Omental fat pad (tissue), 4 donors: ENCODE data around the gene ACSL5. TPM values are rescaled to one million over a fixed set of nuclear protein-coding genes. Genes with fewer than 3 reads are reported as not detected.
"Not testable (repeated sequence)": the region's sequence is repeated elsewhere in the genome, so short reads cannot be mapped to it uniquely, and the experiment has no call there.

Source experiments
- ATAC-seq: fragments of 150-250 bp; one replicate; pipeline ENCODE4 v1.9.1; 2016; ENCODE audit warnings: mild to moderate bottlenecking, moderate library complexity; ENCODE audit not compliant: low FRiP score
- DNase-seq: peaks from one replicate; pipeline ENCODE4 v3.0.0-alpha.2; 2019; ENCODE audit warnings: low spot score
- total RNA-seq, 4 donors: library from RNA; depleted of rRNA; stranded (reverse); fragments of >200 nt; gene quantifications; one replicate each; pipeline ENCODE4 v1.1.0, GENCODE V29; 2016
- TF ChIP-seq, protein P1 (sequence below), 3 donors: fragments of 450-650 bp; IDR thresholded peaks; one replicate each; pipeline ENCODE4 v1.5.1; 2016 to 2017; ENCODE audit warnings: antibody characterized with exemption in 3 of 3, mild to moderate bottlenecking in 3 of 3, moderate library complexity in 2 of 3

Gene ACSL5
- total RNA-seq, 4 donors from 2014 or later = 39.7 to 58.8 (median 48.4) TPM

DNA sequence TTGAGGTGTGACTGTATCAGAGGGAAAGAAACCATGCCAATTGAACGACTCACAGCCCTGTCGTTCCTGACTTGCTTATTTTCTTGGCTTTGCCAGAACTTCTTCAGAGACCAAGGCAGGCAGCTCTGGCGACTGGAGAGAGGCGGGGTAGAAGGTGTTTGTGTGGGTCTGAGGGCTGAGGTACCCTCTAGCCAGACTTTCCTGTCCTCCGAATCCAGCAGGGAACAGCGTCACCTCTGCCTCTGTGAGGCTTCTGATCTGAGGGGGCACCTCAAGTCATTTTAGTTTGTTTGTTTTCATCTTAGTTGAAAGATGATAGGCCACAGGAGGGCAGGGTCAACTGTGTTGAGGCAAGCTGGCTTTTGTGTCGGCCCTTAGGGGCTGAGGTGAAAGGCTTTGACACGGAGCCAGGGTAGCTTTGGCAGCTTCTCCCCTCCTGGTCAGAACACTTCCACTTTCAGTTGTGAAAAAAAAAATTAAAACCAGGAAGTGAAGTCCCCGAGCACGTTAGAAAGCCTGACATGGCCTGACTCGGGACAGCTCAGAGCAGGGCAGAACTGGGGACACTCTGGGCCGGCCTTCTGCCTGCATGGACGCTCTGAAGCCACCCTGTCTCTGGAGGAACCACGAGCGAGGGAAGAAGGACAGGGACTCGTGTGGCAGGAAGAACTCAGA is 1.9 kb downstream of the ACSL5 start:
- ATAC-seq = peak; percentile 56
- no peak for DNase-seq
- TF ChIP-seq, protein P1, sequence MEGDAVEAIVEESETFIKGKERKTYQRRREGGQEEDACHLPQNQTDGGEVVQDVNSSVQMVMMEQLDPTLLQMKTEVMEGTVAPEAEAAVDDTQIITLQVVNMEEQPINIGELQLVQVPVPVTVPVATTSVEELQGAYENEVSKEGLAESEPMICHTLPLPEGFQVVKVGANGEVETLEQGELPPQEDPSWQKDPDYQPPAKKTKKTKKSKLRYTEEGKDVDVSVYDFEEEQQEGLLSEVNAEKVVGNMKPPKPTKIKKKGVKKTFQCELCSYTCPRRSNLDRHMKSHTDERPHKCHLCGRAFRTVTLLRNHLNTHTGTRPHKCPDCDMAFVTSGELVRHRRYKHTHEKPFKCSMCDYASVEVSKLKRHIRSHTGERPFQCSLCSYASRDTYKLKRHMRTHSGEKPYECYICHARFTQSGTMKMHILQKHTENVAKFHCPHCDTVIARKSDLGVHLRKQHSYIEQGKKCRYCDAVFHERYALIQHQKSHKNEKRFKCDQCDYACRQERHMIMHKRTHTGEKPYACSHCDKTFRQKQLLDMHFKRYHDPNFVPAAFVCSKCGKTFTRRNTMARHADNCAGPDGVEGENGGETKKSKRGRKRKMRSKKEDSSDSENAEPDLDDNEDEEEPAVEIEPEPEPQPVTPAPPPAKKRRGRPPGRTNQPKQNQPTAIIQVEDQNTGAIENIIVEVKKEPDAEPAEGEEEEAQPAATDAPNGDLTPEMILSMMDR (IDR thresholded peaks at IDR 0.05) = no peak

DNA sequence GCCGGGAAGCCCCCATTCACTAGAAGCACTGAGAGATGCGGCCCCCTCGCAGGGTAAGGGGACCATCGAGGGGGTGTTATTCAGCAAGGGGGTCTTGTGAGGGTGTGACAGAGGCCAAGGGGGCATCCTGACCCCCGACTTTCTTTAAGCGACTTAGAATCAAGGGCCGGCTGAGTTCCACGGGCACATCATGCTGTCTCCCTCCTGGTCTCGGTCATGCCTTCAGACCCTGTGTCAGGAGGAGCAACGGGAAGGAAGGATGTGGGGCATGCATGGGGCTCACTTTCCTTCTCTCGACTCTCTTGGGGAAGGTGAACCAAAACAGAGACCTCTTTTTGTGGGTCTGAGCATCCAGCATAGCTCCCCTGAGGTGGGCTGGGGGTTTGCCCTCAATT is 2.5 kb downstream of the ACSL5 start:
- ATAC-seq (no peak), DNase-seq (no peak)
- TF ChIP-seq, protein P1 (IDR thresholded peaks at IDR 0.05) = no peak

DNA sequence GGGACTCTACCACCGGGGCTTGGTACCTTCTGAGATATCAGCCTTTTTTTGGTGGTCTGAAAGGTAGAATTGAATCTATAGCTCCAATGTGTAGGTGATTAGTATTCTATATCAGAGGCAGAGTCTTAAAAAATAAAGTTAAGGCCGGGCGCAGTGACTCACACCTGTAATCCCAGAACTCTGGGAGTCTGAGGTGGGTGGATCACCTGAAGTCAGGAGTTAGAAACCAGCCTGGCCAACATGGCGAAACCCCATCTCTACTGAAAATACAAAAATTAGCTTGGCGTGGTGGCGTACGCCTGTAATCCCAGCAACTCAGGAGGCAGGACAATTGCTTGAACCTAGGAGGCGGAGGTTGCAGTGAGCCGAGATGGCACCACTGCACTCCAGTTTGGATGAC is 3.2 kb downstream of the ACSL5 start:
- not testable (repeated sequence) for ATAC-seq, DNase-seq

DNA sequence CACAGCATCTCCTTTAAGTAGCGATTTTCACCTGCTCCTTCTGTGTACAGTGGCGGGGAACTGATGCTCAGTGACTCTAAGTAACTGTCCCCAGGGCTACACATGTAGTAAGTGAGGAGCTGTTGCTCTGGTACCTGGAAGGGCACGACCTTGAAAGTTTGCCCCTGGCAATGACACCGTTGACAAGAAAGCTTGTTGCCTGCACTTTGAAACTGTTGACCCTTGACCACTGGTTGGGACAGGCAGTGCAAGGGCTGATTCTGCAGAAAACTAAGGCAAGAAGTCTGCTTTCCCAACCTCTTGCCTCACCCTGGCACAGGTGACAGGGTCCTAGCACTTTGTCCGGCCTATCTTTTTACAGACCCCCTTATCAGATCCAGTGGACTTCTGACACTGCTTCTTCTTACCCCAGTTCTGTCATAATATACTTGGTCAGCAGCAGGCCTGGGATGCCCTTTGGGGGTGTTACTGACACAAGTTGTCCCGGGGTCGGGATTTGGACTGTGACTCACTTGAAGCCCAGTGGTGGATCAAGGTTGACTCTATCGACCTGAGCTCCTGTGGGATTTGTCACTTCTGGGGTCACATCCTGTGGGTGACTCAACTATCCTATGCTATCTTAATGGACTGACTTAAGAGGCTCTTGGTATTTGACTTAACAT is 5.8 kb downstream of the ACSL5 start:
- DNase-seq (no peak), ATAC-seq (no peak)
- TF ChIP-seq, protein P1 (IDR thresholded peaks at IDR 0.05) = no peak

DNA sequence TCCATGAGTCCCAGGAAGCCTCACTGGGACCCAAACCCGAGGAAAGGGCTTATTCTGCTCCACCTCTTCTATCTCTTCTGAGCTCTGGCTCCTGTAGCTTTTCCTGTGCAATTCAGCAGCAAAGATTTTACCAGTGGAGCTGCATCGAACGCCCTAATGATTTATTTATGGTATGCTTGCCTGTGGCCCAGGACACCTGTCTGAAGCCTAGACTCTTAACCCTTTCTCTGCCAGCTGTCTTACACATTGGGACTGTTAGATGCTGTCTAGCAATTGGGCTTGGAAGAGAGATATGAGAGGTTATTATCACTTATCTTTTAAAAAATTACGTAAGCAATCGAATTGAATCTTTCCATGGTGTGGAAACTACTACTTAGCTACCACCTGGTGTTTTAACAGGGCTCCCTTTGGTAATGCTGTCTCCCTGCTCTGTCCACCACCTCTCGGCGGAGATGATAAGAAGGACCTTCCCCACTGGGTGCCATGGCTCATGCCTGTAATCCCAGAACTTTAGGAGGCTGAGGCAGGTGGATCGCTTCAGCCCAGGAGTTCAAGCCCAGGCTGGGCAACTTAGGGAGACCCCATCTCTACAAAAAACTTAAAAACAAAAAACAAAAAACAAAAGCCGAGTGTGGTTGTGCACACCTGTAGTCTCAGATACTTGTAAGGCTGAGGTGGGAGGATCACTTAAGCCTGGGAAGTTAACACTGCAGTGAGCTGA is 8.8 kb downstream of the ACSL5 start:
- ATAC-seq (no peak), DNase-seq (no peak)
- TF ChIP-seq, protein P1 (IDR thresholded peaks at IDR 0.05) = no peak

DNA sequence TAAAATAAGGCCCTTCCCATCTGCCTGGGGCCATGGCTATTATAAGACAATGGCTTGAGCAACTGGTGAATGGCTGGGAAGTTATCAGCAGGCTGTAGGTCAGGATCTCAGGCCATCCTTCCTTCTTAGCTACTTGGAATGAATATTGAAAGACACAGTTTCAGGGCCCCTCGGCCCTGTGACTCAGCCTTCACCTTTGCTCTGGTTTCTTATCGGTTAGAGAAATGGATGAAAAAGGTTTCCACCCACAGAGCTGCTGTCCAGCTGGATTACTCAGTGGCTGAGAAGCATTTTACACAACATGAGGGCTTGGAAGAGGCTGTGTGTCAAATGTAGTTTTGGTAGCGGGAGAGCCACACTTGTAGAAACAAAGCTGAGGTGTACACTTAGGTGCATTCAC is 9.4 kb downstream of the ACSL5 start:
- ATAC-seq (peak; percentile 97), DNase-seq (no peak)
- TF ChIP-seq, protein P1 (IDR thresholded peaks at IDR 0.05) = no peak

DNA sequence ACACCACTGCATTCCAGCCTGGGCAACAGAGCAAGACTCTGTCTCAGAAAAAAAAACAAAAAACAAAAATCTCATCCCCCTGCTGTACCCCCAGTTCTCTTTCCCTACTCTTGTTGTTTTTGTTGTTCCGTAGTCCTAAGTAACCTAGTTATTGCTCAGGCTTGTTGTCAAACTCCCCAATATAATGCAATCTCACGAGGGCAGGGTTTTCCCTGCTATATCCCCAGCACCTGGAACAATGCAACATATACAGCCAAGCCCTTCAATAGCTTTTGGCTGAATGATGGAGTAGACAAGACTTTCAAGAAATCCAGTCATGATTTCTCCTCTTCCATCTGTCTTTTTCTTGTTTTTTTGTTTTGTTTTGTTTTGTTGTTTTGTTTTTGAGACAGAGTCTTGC is 10.2 kb downstream of the ACSL5 start:
- no peak for ATAC-seq
- no peak for DNase-seq
- TF ChIP-seq, protein P1 (IDR thresholded peaks at IDR 0.05) = no peak
